OCI-LY1 (cell line): Measurements from ENCODE around the gene SF1.

Experiments used
- CTCF ChIP-seq: fragments of 200-600 bp; sonication (generic), shearing (Covaris generic); IDR thresholded peaks from 2 replicates; pipeline ENCODE4 v1.5.1; 2017; ENCODE audit warnings: mild to moderate bottlenecking, antibody characterized with exemption, low read length, moderate library complexity, mixed read lengths
- EZH2 ChIP-seq: fragments of 200-600 bp; sonication (generic), shearing (Covaris generic); IDR thresholded peaks from 2 replicates; pipeline ENCODE4 v1.8.0; 2017; ENCODE audit warnings: borderline replicate concordance, mixed run types, mild to moderate bottlenecking, antibody characterized with exemption, low read length, moderate library complexity, mixed read lengths

GRCh38 chr11:64726211-64726641 is 52.1 kb downstream of the SF1 start:
- TF ChIP-seq CTCF (no peak), EZH2 (no peak)
